ENCODE measurements around the gene WDR20.

The WDR20 gene

GRCh38 chr14:102197317-102197853 is 57.7 kb downstream of the WDR20 start:
- DNase-seq: no peak

GRCh38 chr14:102200690-102201352 is 61.1 kb downstream of the WDR20 start:
- DNase-seq: no peak

- no peak for DNase-seq
Observed at GRCh38 chr14:102201353-102201738, 61.6 kb downstream of the WDR20 start.

GRCh38 chr14:102201776-102202175 is 62.1 kb downstream of the WDR20 start:
- DNase-seq: no peak

- DNase-seq: no peak
Observed at GRCh38 chr14:102202944-102203343, 63.2 kb downstream of the WDR20 start.

- no peak for DNase-seq
Observed at GRCh38 chr14:102203382-102203781, 63.7 kb downstream of the WDR20 start.

GRCh38 chr14:102205560-102205959 is 65.9 kb downstream of the WDR20 start:
- DNase-seq: no peak

- no peak for DNase-seq
Observed at GRCh38 chr14:102206918-102207317, 67.2 kb downstream of the WDR20 start.

GRCh38 chr14:102207831-102208365 is 68.2 kb downstream of the WDR20 start:
- DNase-seq: no peak

- no peak for DNase-seq
Observed at GRCh38 chr14:102208741-102209140, 69.0 kb downstream of the WDR20 start.

- peak; percentile 18 for DNase-seq
Observed at GRCh38 chr14:102209224-102209966, 69.7 kb downstream of the WDR20 start.

- no peak for DNase-seq
Observed at GRCh38 chr14:102210421-102211042, 70.8 kb downstream of the WDR20 start.

- no peak for DNase-seq
Observed at GRCh38 chr14:102211240-102211639, 71.5 kb downstream of the WDR20 start.

GRCh38 chr14:102212356-102212755 is 72.7 kb downstream of the WDR20 start:
- no peak for DNase-seq

GRCh38 chr14:102212845-102213244 is 73.1 kb downstream of the WDR20 start:
- no peak for DNase-seq

GRCh38 chr14:102213470-102213869 is 73.8 kb downstream of the WDR20 start:
- no peak for DNase-seq

GRCh38 chr14:102213984-102214658 is 74.4 kb downstream of the WDR20 start:
- DNase-seq: no peak

GRCh38 chr14:102215071-102215470 is 75.4 kb downstream of the WDR20 start:
- no peak for DNase-seq

GRCh38 chr14:102215576-102216250 is 76.0 kb downstream of the WDR20 start:
- no peak for DNase-seq

GRCh38 chr14:102217399-102217798 is 77.7 kb downstream of the WDR20 start:
- no peak for DNase-seq

GRCh38 chr14:102217987-102218421 is 78.3 kb downstream of the WDR20 start:
- no peak for DNase-seq

- DNase-seq: no peak
Observed at GRCh38 chr14:102218688-102219087, 79.0 kb downstream of the WDR20 start.

Data from fibroblast of skin of scalp (primary cell).